NCI-H1417 (cell line): ENCODE results near the gene COA3.
"Not testable (repeated sequence)": the region's sequence is repeated elsewhere in the genome, so short reads cannot be mapped to it uniquely, and the experiment has no call there.

Source experiments
- DNase-seq, 3 experiments: peaks; one replicate each; lab custom pipeline; 2025; lab: John Stamatoyannopoulos, UW

Gene COA3

GRCh38 chr17:42781639-42782165 lies 16.8 kb downstream of the COA3 start:
- DNase-seq = no peak

GRCh38 chr17:42780851-42781638 lies 17.5 kb downstream of the COA3 start:
- DNase-seq = no peak

DNA sequence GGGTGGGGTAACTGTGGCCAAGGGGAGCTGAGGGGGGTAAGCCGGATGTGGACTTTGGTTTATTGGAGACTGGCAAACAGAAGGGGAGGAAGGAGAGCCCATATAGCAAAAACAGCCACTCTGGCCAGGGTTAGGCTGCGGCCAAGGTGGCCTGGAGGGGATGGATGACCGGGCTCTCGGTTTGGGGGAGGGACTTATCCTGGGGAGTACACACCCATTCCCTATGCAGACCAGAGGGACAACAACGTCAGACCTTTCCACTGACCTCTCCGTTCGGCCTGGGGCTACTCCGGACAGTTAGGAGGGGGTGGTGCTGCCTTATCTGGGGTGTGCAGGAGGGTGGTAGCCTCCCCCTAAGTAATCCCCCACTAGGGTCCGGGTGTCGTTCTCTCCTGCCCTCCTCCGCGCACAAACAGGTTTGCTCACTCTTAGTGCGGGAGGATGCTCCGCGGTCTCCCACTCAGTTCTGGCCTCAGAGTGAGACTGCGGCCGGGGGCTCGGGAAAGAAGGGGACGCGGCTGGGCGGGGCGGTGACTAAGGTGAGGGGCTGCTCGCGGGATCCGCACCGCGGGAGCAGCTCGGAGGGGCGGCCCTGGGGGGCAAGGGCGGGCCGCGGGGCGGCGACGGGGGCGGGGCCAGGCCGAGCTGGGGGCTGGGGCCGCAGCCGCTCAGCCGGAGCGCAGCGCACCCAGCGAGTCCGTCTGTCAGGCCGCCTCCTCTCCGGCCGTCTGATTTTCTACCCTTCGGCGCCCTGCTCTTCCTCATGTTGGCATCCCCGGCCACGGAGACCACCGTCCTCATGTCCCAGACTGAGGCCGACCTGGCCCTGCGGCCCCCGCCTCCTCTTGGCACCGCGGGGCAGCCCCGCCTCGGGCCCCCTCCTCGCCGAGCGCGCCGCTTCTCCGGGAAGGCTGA lies 18.3 kb downstream of the COA3 start, which contains the start of gene WNK4:
WNK4 (plus strand) TSS at position 675 of the 915 bp plus-strand sequence; CDS start at position 764, 89 bp downstream.
- DNase-seq = no peak

DNA sequence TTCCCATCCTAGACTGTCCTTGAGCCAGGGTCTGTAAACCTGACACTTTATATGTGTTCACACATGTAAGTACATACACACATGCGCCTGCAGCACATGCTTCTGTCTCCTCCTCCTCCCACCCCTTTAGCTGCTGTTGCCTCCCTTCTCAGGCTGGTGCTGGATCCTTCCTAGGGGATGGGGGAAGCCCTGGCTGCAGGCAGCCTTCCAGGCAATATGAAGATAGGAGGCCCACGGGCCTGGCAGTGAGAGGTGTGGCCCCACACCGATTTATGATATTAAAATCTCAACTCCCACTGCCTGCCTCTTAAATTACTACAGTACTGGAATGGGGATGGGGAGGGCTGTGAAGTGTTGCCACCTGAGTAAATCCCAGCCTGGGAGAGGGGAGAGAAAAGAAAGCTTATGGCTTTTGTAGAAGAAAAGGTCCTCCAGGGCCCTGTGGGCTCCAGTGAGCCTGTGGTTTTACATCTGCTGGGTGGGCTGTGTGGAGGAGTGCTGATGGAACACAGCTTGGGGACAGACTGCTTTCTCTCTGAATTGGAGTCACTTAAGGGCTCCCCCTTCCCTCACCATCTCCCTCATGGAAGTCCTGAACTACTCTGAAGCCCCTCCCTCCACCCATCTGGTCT lies 19.1 kb downstream of the COA3 start:
- no peak for DNase-seq

DNA sequence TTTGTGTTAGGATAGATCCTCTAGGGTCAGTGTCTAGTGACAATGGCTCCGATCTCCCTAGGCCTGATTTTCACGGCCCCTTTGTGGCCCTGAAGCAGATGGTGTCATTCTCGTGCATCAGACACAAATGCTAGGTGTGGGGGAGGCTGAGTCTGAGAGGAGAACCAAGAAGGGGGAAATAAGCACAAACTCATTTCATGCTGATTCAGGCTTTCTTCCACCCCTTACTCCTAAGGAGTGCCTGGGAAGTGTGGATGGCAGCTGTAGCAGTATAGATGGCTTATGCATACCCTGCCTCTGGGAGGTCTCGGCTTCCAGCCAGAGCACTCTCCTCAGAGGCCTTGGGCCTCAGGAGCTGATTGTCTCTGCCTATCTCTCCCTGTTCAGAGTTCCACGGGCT lies 19.9 kb downstream of the COA3 start:
- no peak for DNase-seq

DNA sequence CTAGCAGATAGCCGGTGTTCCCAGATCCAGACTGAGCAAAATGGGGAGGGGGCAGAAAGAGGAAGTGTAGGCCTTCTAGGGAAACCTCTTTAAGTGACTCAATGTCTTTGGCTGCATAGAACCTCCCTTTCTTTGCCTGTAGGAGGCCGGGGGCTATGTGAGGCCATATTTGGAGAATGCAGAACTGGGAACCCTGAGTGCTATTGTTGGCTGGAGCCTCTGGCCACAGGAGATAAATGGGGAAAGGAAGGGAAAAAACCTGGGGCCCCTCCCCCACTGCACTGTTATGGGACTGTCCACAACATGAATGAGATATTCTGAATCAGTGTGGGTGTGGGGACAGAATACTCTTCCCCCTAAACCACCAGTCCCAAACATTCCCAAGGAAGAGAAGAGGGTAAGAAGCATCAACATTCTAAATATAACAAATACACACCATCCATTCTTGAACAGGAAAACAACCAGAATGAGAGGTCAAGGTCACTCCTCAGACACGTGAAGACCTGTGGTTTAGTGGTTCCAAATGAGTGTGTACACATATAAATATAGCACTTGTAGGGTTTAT lies 22.9 kb downstream of the COA3 start:
- peak in 1 of 3 experiments; percentile 8 for DNase-seq

GRCh38 chr17:42774066-42774745 lies 24.3 kb downstream of the COA3 start:
- no peak for DNase-seq

- peak; percentile 79 to 88 (median 86) for DNase-seq
These were observed 25.0 kb downstream of the COA3 start, which contains the start of gene VPS25 for GRCh38 chr17:42773290-42774035. VPS25 (plus strand) TSS chr17:42773449; CDS start chr17:42773476, 27 bp downstream.

GRCh38 chr17:42772945-42773289 lies 25.6 kb downstream of the COA3 start:
- DNase-seq = no peak

DNA sequence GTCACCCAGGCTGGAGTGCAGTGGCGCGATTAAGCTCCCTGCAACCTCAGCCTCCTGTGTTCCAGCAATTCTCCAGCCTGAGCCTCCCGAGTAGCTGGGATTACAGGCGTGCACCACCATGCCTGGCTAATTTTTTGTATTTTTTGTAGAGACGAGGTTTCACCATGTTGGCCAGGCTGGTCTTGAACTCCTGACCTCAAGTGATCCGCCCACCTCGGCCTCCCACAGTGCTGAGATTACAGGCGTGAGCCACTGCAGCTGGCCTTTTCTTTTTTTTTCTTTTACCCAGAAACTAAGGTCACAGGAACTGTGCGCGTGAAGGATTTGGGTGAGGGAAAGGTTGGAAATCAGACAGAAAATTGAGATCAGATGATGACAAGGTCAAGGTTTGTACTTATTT lies 28.5 kb downstream of the COA3 start:
- not testable (repeated sequence) for DNase-seq

GRCh38 chr17:42768006-42768405 lies 30.5 kb downstream of the COA3 start:
- DNase-seq = not testable (repeated sequence)

DNA sequence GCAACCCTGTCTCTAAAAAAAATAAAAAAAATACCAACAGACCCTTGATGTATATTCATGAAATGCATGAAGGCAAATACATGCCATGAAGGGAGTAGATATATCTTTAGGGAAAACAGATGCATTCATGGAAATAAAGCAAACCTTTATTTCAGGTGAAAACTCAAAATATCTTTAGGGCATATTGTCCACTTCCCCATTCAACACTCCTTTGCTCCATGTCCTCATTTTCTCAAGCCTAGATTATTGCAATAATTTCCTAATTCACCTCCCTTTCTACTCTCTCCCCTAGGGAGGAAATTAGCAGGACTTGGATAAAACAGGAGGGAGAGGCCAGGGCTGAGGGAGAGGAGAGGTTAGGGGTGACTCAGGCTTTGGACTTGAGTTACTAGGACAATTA lies 31.0 kb downstream of the COA3 start:
- DNase-seq = no peak

DNA sequence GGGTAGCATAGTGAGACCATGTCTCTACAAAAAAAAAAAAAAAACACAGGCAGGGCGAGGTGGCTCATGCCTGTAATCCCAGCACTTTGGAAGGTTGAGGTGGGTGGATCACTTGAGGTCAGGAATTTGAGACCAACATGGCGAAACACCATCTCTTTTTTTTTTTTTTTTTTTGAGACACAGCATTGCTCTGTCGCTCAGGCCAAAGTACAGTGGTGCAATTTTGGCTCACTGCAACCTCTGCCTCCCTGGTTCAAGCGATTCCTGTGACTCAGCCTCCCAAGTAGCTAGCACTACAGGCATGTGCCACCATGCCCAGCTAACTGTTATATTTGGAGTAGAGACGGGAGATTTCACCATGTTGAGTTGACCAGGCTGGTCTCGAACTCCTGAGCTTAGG lies 32.4 kb downstream of the COA3 start:
- no peak for DNase-seq

- DNase-seq = no peak
These were observed 36.9 kb downstream of the COA3 start for GRCh38 chr17:42761638-42762037.

GRCh38 chr17:42760652-42761581 lies 37.6 kb downstream of the COA3 start, which contains the start of gene RAMP2:
RAMP2 (plus strand) TSS chr17:42761227; CDS start chr17:42761262, 35 bp downstream.
- DNase-seq = peak; percentile 4 to 90 (median 82)

- DNase-seq = peak in 1 of 3 experiments; percentile 40
These were observed 38.4 kb downstream of the COA3 start for GRCh38 chr17:42759982-42760651.

DNA sequence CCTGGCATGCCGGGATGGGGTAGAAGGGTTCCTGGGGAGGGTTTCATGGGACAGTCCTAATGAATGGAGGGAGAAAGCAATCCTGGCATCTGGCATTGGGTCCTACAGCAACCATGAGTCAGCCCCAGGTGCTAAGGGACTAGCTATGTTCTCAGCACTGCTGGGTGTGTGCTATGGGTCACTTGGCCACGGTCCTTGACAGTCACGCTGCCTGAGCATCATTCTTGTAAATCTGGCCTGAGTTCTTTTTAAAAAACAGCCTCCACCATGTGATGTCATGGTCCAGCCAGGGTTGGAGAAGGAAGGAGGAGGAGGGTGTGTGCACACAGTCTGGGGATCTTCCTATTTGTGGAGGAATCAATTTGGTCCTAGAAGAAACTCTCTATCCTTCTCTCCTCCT lies 43.7 kb downstream of the COA3 start:
- DNase-seq = peak in 1 of 3 experiments; percentile 31

GRCh38 chr17:42751628-42752027 lies 46.9 kb downstream of the COA3 start:
- no peak for DNase-seq
